AG09319 (cell line): ENCODE data around the gene TDP1.

ENCODE experiments used
- DNase-seq: peaks from one replicate; pipeline ENCODE4 v3.0.0-alpha.2; 2010; ENCODE audit warnings: low read depth; ENCODE audit errors: extremely low read depth
- CTCF ChIP-seq: IDR thresholded peaks from 2 replicates; pipeline ENCODE4 v1.5.1; 2011; ENCODE audit warnings: low read depth, mild to moderate bottlenecking, inconsistent platforms, low read length, moderate library complexity

The TDP1 gene

GRCh38 chr14:89921346-89921745 is 34.4 kb upstream of the TDP1 start:
- no peak for DNase-seq
- TF ChIP-seq CTCF = no peak

GRCh38 chr14:89922031-89922907 is 33.5 kb upstream of the TDP1 start:
- no peak for DNase-seq
- TF ChIP-seq CTCF = no peak

- no peak for TF ChIP-seq CTCF
- DNase-seq = no peak
These were observed 31.5 kb upstream of the TDP1 start for GRCh38 chr14:89924268-89924667.

- DNase-seq = no peak
- no peak for TF ChIP-seq CTCF
These were observed 29.0 kb upstream of the TDP1 start for GRCh38 chr14:89926694-89927093.

- TF ChIP-seq CTCF = no peak
- no peak for DNase-seq
These were observed 28.4 kb upstream of the TDP1 start for GRCh38 chr14:89927186-89927865.

- no peak for TF ChIP-seq CTCF
These were observed 22.7 kb upstream of the TDP1 start for GRCh38 chr14:89933002-89933401.

GRCh38 chr14:89936654-89937185 is 19.0 kb upstream of the TDP1 start:
- no peak for DNase-seq
- TF ChIP-seq CTCF = peak; percentile 1; the same call in 1 of the 2 replicates

More at GRCh38 chr14:89933002-89933401, 22.7 kb upstream of the TDP1 start:
- DNase-seq = no peak
